ENCODE data around the gene SLC52A1.

DNA sequence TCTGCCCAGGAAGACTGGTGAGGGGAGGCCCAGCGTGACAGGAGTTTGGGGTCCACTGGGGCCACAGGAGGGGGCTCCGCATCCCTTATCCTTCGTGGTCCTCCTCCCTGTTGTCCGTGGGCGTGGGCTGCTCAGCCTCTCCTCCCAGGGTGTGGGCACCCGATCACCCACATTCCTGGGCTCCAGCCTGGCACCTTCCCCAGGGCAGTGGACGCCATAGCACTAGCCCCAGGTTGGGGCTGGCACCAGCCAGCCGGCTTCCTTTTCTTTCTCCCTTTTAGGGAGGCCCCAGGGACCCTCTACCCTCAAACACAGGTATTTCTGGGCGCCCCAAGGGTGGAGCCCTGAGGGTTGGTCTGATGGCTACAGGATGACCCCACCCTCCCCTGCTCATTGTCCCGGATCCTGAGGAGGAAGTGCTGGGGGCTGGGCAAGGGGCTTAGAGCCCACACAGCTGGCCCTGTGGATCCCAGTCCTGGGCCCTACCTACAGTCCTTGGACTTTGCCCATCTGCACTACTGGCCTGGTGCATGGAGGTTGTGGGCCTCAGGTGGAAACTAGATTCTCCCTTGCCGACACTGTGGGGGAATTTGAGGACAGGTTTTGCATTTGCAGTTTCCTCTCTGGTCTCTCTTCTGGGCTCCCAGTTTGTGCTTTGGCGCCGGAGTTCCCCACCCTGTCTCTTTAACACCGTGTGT lies 36.3 kb downstream of the SLC52A1 start:
- TF ChIP-seq EZH2 (optimal IDR thresholded peaks at IDR 0.05; ENCODE audit: low read depth, low read length) = no peak
- TF ChIP-seq, protein P1, sequence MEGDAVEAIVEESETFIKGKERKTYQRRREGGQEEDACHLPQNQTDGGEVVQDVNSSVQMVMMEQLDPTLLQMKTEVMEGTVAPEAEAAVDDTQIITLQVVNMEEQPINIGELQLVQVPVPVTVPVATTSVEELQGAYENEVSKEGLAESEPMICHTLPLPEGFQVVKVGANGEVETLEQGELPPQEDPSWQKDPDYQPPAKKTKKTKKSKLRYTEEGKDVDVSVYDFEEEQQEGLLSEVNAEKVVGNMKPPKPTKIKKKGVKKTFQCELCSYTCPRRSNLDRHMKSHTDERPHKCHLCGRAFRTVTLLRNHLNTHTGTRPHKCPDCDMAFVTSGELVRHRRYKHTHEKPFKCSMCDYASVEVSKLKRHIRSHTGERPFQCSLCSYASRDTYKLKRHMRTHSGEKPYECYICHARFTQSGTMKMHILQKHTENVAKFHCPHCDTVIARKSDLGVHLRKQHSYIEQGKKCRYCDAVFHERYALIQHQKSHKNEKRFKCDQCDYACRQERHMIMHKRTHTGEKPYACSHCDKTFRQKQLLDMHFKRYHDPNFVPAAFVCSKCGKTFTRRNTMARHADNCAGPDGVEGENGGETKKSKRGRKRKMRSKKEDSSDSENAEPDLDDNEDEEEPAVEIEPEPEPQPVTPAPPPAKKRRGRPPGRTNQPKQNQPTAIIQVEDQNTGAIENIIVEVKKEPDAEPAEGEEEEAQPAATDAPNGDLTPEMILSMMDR (IDR thresholded peaks at IDR 0.05; ENCODE audit: low read length) = no peak
